Gastrocnemius medialis (tissue), 4 donors: ENCODE measurements around the gene TBX21. TPM values are rescaled to one million over a fixed set of nuclear protein-coding genes. Genes with fewer than 3 reads are reported as not detected.

Source experiments
- ATAC-seq, 2 donors: fragments of 150-250 bp; one replicate each; pipeline ENCODE4 v1.9.1; 2016
- DNase-seq, 2 donors: peaks; one replicate each; pipeline ENCODE4 v3.0.0-alpha.2; 2019
- H3K27ac ChIP-seq, 4 donors: fragments of 200-600 bp; sonication (generic); 1 replicate in 1 of 4; 2 replicates in 3 of 4; pipeline ENCODE4 v1.5.1; 2016 to 2018; ENCODE audit warnings: mild to moderate bottlenecking in 2 of 4, moderate library complexity in 1 of 4
- H3K27me3 ChIP-seq, 3 donors: fragments of 200-600 bp; sonication (generic) in 2 of 3; 1 replicate in 1 of 3; 2 replicates in 2 of 3; pipeline versions ENCODE4 v1.5.1 to v1.6.0; 2016 to 2019; ENCODE audit warnings: mild to moderate bottlenecking in 1 of 3, moderate library complexity in 1 of 3
- H3K36me3 ChIP-seq, 2 donors: fragments of 200-600 bp; sonication (generic) in 1 of 2; one replicate each; pipeline ENCODE4 v1.5.1; 2017 to 2018
- H3K4me1 ChIP-seq, 2 donors: fragments of 200-600 bp; sonication (generic) in 1 of 2; one replicate each; pipeline ENCODE4 v1.5.1; 2016 to 2017; ENCODE audit warnings: mild to moderate bottlenecking in 2 of 2
- H3K4me3 ChIP-seq, 4 donors: fragments of 200-600 bp; sonication (generic) in 3 of 4; 1 replicate in 1 of 4; 2 replicates in 3 of 4; pipeline ENCODE4 v1.5.1; 2016 to 2019; ENCODE audit warnings: mild to moderate bottlenecking in 2 of 4
- H3K9me3 ChIP-seq, 3 donors: fragments of 200-600 bp; sonication (generic) in 2 of 3; 1 replicate in 1 of 3; 2 replicates in 2 of 3; pipeline ENCODE4 v1.5.1; 2016 to 2019
- CTCF ChIP-seq, 5 experiments: fragments of 450-650 bp in 3 of 5; fragments of 200-600 bp in 2 of 5; sonication (generic) in 2 of 5; IDR thresholded peaks in 4 of 5; conservative IDR thresholded peaks in 1 of 5; 1 replicate in 4 of 5; 2 replicates in 1 of 5; pipeline ENCODE4 v1.5.1; 2016 to 2019; ENCODE audit warnings: antibody characterized with exemption in 5 of 5, mild to moderate bottlenecking in 3 of 5, moderate library complexity in 3 of 5
- POLR2A ChIP-seq, 2 donors: fragments of 450-650 bp; IDR thresholded peaks; one replicate each; pipeline ENCODE4 v1.6.1; 2017; ENCODE audit warnings: antibody characterized with exemption in 2 of 2, mild to moderate bottlenecking in 2 of 2, moderate library complexity in 2 of 2
- in situ Hi-C, 4 donors: fragments of 200-750 bp; cut with MboI; loops; one replicate each; pipeline versions ENCODE4 v1.15.0 to v1.8.0; 2017; ENCODE audit warnings: low sequenced_read_pairs in 4 of 4
- intact Hi-C: fragments of 100-400 bp; cut with DNase I; formaldehyde crosslinking; loops from one replicate; pipeline ENCODE4 v1.15.1; 2023; ENCODE audit warnings: low total_unique reads
- total RNA-seq, 4 donors: library from RNA; depleted of rRNA; stranded (reverse); fragments of >200 nt; gene quantifications; one replicate each; pipeline versions ENCODE4 v1.1.0 to v1.2.3, GENCODE V29; 2016

TBX21 gene
- total RNA-seq, 4 donors from 2014 or later: 0.98 to 3.3 TPM; not detected in 2

GRCh38 chr17:47697906-47698711, 34.9 kb upstream of the TBX21 start:
- H3K27ac ChIP-seq: no peak overlapping the region
- in situ Hi-C loops: loop anchor here in 1 of 4 donors (10.0 kb wide), 1 partner anchor 107 kb away; no protein-coding TSS in a partner anchor
- H3K9me3 ChIP-seq: no peaks in the 10 kb centered on the region
- intact Hi-C loops: loop anchor here (10.0 kb wide), 1 partner anchor 107 kb away; no protein-coding TSS in a partner anchor
- no peak for DNase-seq
- H3K27me3 ChIP-seq: no peaks in the 10 kb centered on the region
- TF ChIP-seq CTCF (IDR thresholded peaks at IDR 0.05 in 4 of 5, conservative IDR thresholded peaks at IDR 0.05 in 1 of 5): no peak
- TF ChIP-seq POLR2A (IDR thresholded peaks at IDR 0.05): no peak
- ATAC-seq: no peak
- H3K4me1 ChIP-seq: peaks cover 6 to 9% of the 10 kb centered on the region in 2 donors
- H3K4me3 ChIP-seq: no peak overlapping the region
- peaks cover 0 to 16% of the 10 kb centered on the region in 2 donors for H3K36me3 ChIP-seq

- Histone ChIP-seq H3K27ac (no peak overlapping the region), H3K4me1 (peaks cover 4 to 7% of the 10 kb centered on the region in 2 donors), H3K4me3 (no peak overlapping the region), H3K36me3 (peaks cover 0 to 16% of the 10 kb centered on the region in 2 donors), H3K9me3 (no peaks in the 10 kb centered on the region), H3K27me3 (no peaks in the 10 kb centered on the region)
- DNase-seq (no peak), ATAC-seq (no peak)
- intact Hi-C loops (loop anchor here (10.0 kb wide), 1 partner anchor 106 kb away; no protein-coding TSS in a partner anchor), in situ Hi-C loops (loop anchor here in 1 of 4 donors (10.0 kb wide), 1 partner anchor 106 kb away; no protein-coding TSS in a partner anchor)
- TF ChIP-seq POLR2A (IDR thresholded peaks at IDR 0.05) (no peak), CTCF (IDR thresholded peaks at IDR 0.05 in 4 of 5, conservative IDR thresholded peaks at IDR 0.05 in 1 of 5) (peak; percentile 57 to 97 (median 84))
These were observed 34.1 kb upstream of the TBX21 start for GRCh38 chr17:47698749-47699535.

- Histone ChIP-seq H3K4me1 (peaks cover 4 to 7% of the 10 kb centered on the region in 2 donors), H3K4me3 (no peak overlapping the region), H3K27me3 (no peaks in the 10 kb centered on the region), H3K9me3 (no peaks in the 10 kb centered on the region), H3K27ac (no peak overlapping the region), H3K36me3 (peaks cover 0 to 16% of the 10 kb centered on the region in 2 donors)
- intact Hi-C loops (loop anchor here (10.0 kb wide), 1 partner anchor 105 kb away; no protein-coding TSS in a partner anchor), in situ Hi-C loops (loop anchor here in 1 of 4 donors (10.0 kb wide), 1 partner anchor 105 kb away; no protein-coding TSS in a partner anchor)
- no peak for TF ChIP-seq POLR2A (IDR thresholded peaks at IDR 0.05)
- TF ChIP-seq CTCF (IDR thresholded peaks at IDR 0.05 in 4 of 5, conservative IDR thresholded peaks at IDR 0.05 in 1 of 5): no peak
- DNase-seq (no peak), ATAC-seq (no peak)
These were observed 33.5 kb upstream of the TBX21 start for GRCh38 chr17:47699536-47699840.

- in situ Hi-C loops (no loop called here), intact Hi-C loops (no loop called here)
- no peak for TF ChIP-seq POLR2A (IDR thresholded peaks at IDR 0.05)
- no peak for TF ChIP-seq CTCF (IDR thresholded peaks at IDR 0.05 in 4 of 5, conservative IDR thresholded peaks at IDR 0.05 in 1 of 5)
- Histone ChIP-seq H3K27me3 (no peaks in the 10 kb centered on the region), H3K27ac (no peak overlapping the region), H3K4me1 (peaks cover 0 to under 1% of the 10 kb centered on the region in 2 donors), H3K36me3 (peaks cover 0 to 16% of the 10 kb centered on the region in 2 donors), H3K4me3 (no peak overlapping the region), H3K9me3 (no peaks in the 10 kb centered on the region)
- DNase-seq (no peak), ATAC-seq (no peak)
These were observed 32.3 kb upstream of the TBX21 start for GRCh38 chr17:47700471-47701449.
